Activated T-cell treated with anti-CD3 and anti-CD28 coated beads, Interleukin-2, amount 50 U/mL, for 72 hours (primary cell): ENCODE results near the gene MAP3K14. TPM values are rescaled to one million over a fixed set of nuclear protein-coding genes. Genes with fewer than 3 reads are reported as not detected.

Source experiments
- ATAC-seq, 2 donors: fragments of 150-1000 bp; cut with Tn5 transposase; replicated peaks in 1 of 2; 2 replicates each; pipeline ENCODE4 v1.10.0; 2021; ENCODE audit warnings: moderate library complexity in 2 of 2, mild to moderate bottlenecking in 1 of 2
- DNase-seq, 2 donors: peaks; one replicate each; pipeline ENCODE4 v3.0.0; 2021 to 2022; ENCODE audit warnings: mixed read lengths in 1 of 2
- H3K27ac Mint-ChIP-seq: one replicate; pipeline ENCODE4 v1.8.0; 2022; ENCODE audit warnings: mild to moderate bottlenecking, moderate library complexity, mixed read lengths
- H3K27me3 Mint-ChIP-seq: one replicate; pipeline ENCODE4 v1.8.0; 2022; ENCODE audit warnings: low read depth, mixed read lengths
- H3K36me3 Mint-ChIP-seq, 2 donors: one replicate each; pipeline ENCODE4 v1.8.0; 2022; ENCODE audit warnings: mixed read lengths in 2 of 2, mild to moderate bottlenecking in 1 of 2; ENCODE audit not compliant: insufficient read depth in 2 of 2
- H3K4me1 Mint-ChIP-seq: one replicate; pipeline ENCODE4 v1.8.0; 2022; ENCODE audit warnings: low read depth, mixed read lengths
- H3K4me3 Mint-ChIP-seq, 2 donors: one replicate each; pipeline ENCODE4 v1.8.0; 2022; ENCODE audit warnings: mild to moderate bottlenecking in 2 of 2, mixed read lengths in 2 of 2, moderate library complexity in 2 of 2
- H3K9me3 Mint-ChIP-seq, 2 donors: one replicate each; pipeline ENCODE4 v1.8.0; 2022; ENCODE audit warnings: mixed read lengths in 2 of 2
- total RNA-seq, 2 donors: library from RNA; stranded (reverse); gene quantifications; one replicate each; pipeline ENCODE4 v1.2.3, GENCODE V29; 2022

The MAP3K14 gene
- total RNA-seq, 2 donors from 2014 or later, result 71.8 to 78.0 TPM

DNA sequence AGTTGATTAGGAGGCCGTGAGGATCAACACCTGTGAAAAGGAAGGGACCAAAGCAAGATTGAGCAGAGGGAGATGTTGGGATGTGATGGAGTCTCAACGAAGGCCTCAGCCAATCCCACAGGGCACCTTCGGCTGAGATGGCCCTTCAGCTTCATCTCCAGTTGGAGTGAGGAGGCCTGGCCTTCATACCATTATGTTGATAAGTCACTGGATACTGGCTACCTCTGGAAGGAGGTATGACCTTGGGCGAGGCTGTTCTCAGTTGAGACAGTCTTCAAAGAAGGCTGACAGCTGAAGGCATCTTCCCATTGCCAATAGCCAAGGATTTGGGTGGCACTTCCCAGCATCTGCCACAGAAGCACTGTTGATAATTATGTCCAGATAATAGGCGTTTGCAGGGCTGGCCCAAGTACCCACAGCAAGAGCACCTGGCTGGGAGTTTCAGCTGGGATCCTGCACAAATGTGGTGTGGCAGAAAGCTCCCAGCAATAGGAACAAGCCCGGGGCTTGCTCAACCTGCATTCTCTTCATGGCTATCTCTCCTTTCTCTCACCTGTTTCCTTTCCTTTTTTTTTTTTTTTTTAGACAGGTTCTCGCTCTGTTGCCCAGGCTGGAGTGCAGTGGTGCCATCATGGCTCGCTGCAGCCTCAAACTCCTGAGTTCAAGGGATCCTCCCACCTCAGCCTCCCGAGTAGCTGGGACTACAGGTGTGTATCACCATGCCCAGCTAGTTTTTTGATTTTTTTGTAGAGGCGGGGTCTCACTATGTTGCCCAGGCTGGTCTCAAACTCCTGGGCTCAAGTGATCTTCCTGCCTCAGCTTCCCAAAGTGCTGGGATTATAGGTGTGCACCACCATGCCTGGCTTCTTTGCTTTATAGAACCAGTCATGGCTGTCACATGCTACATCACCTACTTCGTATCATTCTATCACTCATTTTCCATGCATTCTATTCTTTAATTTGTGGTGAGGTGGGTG lies 18.2 kb upstream of the MAP3K14 start:
- no peak overlapping the region for H3K27ac Mint-ChIP-seq
- no peak overlapping the region for H3K4me3 Mint-ChIP-seq
- ATAC-seq, result no peak
- DNase-seq, result no peak
- no peaks in the 10 kb centered on the region for H3K27me3 Mint-ChIP-seq
- H3K4me1 Mint-ChIP-seq, result peaks cover 14% of the 10 kb centered on the region
- no peaks in the 10 kb centered on the region for H3K9me3 Mint-ChIP-seq
- H3K36me3 Mint-ChIP-seq, result no peaks in the 10 kb centered on the region

DNA sequence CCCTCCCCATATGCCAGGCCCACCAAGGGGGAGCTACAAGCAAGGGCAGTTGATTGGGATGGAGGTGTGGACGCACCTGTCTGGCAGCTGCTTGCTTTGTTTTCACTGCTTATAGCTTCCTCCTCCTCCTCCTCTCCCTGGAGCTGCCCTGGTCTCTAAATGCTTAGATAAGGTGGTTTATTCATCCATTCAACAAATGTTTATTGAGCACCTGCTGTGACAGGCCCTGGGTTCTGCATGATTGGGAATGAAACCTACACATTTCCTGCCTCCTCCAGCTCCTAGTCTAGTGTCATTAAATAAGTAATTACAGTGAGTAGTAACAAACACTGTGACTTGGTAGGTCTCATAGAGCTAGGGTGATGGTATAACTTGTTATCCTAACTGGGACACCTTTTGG lies 17.4 kb upstream of the MAP3K14 start:
- no peak overlapping the region for H3K27ac Mint-ChIP-seq
- no peaks in the 10 kb centered on the region for H3K27me3 Mint-ChIP-seq
- no peak for DNase-seq
- no peaks in the 10 kb centered on the region for H3K36me3 Mint-ChIP-seq
- no peak overlapping the region for H3K4me3 Mint-ChIP-seq
- ATAC-seq, result no peak
- H3K9me3 Mint-ChIP-seq, result no peaks in the 10 kb centered on the region
- peaks cover 22% of the 10 kb centered on the region for H3K4me1 Mint-ChIP-seq

DNA sequence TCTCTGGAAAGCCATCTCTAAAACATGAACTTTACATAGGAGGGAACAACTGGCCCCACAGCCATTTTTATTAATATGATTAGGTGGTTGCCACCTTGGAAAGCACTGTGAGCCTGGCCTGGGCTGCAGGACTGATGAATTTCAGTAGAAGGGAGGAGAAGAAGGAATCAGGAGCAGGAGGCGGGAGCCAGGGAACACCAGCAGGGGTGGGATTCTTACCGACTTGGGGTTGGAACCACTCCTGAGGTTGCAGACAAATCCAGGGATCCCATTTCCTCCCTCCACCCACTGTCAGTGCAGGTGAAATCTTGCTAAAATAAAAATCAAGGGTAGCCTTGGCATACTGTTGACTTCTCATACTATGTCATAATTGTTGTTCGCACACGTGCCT lies 16.9 kb upstream of the MAP3K14 start:
- DNase-seq (no peak), ATAC-seq (no peak)
- Mint-ChIP-seq H3K4me1 (peaks cover 24% of the 10 kb centered on the region), H3K36me3 (no peaks in the 10 kb centered on the region), H3K27ac (no peak overlapping the region), H3K27me3 (no peaks in the 10 kb centered on the region), H3K4me3 (no peak overlapping the region), H3K9me3 (no peaks in the 10 kb centered on the region)

DNA sequence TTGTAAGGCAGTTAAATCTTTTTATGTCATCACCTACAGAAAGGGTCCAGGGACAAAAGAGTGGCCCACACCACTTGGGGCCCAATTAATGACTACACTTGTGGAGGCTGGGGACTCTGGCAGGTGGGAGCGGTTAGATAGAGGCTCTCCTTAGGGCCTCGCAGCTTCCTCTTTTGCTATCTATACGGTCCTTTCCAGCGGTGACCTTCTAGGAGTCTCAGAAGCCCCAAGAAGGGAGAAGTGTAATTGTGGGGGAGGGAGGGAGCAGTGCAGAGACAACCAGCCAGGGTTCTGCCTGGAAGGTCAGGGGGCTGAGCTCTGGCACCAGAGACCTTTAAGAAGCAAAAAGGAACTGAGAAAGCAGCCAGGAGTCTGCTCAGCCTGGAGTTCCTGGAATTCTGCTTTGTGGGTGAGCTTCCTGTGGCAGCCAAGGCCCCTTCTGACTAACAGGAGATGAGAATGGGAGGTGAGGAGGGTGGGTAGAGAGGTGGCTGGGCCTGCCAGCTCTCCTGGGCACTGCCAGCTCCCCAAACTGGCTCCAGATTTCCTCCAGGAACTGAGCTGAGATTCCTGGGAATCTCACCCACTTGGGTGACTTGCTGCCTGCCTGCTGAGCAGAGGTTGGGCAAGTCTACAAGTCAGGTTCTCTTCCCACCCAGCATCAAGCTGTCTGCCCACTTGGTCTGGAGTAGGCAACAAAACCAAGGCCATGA lies 16.3 kb upstream of the MAP3K14 start:
- H3K9me3 Mint-ChIP-seq, result no peaks in the 10 kb centered on the region
- DNase-seq (no peak), ATAC-seq (peak in 1 of 2 donors; percentile 10)
- H3K36me3 Mint-ChIP-seq, result no peaks in the 10 kb centered on the region
- peaks cover 24% of the 10 kb centered on the region for H3K4me1 Mint-ChIP-seq
- H3K4me3 Mint-ChIP-seq, result no peak overlapping the region
- no peak overlapping the region for H3K27ac Mint-ChIP-seq
- no peaks in the 10 kb centered on the region for H3K27me3 Mint-ChIP-seq

DNA sequence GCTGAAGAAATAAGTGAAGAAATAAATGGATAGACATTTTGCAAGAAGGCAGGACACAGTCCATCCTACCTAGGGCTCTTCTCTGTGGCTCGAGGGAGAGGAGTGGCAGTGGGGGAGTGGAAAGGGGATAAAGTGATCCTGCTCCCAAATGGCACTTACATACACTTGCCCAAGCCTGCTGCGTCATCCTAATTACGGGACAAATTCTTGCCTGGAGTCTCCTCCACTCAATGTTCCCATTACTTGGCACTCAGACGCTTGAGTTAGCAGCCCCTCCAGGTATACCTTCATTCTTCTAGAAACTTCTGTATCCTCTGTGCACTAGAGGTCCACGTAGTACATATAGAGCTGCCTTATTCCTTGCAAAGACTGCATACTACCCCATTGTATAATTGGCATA lies 15.7 kb upstream of the MAP3K14 start:
- Mint-ChIP-seq H3K4me1 (peaks cover 24% of the 10 kb centered on the region), H3K27ac (no peak overlapping the region), H3K27me3 (no peaks in the 10 kb centered on the region), H3K9me3 (no peaks in the 10 kb centered on the region), H3K4me3 (no peak overlapping the region), H3K36me3 (no peaks in the 10 kb centered on the region)
- ATAC-seq (no peak), DNase-seq (no peak)

DNA sequence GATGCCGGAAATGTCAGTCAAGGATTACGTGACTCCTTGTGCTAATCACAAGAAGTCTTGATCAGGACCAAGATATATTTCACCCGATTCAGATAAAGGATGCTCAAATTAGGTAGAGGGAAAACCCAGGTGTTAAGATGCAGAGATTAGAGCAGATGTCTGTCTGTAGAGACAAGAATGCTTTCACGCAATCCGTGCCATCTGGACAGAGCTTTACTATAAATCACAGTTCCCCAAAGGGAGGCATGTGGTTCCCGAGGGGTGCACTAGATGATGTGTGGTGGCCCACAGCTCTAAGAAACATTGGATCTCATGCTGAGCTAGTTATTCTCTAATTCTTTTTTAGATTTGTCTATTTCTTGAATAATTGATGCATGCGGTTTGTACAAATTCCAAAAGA lies 9.8 kb upstream of the MAP3K14 start:
- no peak for ATAC-seq
- H3K4me3 Mint-ChIP-seq, result no peak overlapping the region
- H3K4me1 Mint-ChIP-seq, result peaks cover 16% of the 10 kb centered on the region

DNA sequence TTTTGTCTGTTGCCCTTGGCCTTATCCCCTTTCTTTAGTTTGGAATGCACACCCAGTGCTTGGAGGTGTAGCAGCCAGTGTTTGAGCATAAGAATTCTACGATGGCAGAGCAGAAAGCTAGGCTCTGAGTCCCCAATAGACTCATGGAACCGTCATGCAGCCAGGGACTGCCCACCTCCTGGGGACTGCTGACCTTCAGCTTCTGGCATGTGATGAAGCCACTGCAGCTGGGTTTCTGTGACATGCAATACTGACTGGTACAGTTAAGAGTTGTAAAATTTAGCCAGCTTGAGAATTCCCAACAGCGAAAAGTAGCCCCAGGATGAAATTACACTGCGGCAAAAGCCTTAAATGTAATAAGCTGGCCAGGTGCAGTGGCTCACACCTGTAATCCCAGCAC lies 9.0 kb upstream of the MAP3K14 start:
- no peaks in the 10 kb centered on the region for H3K9me3 Mint-ChIP-seq
- no peak for DNase-seq
- peaks cover 25% of the 10 kb centered on the region for H3K4me1 Mint-ChIP-seq
- H3K27me3 Mint-ChIP-seq, result no peaks in the 10 kb centered on the region
- no peak overlapping the region for H3K4me3 Mint-ChIP-seq
- no peak overlapping the region for H3K27ac Mint-ChIP-seq
- H3K36me3 Mint-ChIP-seq, result no peaks in the 10 kb centered on the region
- no peak for ATAC-seq

More for the DNA sequence above, 9.8 kb upstream of the MAP3K14 start:
- Mint-ChIP-seq H3K27ac (no peak overlapping the region), H3K27me3 (no peaks in the 10 kb centered on the region), H3K36me3 (no peaks in the 10 kb centered on the region), H3K9me3 (no peaks in the 10 kb centered on the region)
- DNase-seq, result no peak

DNA sequence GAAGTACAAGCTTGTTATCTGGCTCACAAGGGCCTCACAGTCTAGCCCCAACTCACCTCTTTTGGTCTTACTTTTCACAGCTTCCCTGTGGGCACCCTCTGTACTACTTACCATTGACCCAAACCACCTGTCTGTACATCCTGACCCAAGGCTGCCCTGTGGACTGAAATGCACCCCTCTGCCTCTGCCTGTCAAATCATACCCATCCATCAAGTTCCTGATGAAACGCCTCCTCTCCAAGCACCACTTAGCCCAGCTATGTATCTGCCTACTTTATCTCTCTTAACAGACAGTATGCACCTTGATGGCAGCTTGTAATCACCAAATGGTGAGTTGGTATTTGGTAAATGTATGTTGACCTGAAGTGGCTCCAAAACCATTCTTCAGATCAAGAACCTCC lies 7.5 kb upstream of the MAP3K14 start:
- Mint-ChIP-seq H3K4me3 (no peak overlapping the region), H3K36me3 (no peaks in the 10 kb centered on the region), H3K27me3 (no peaks in the 10 kb centered on the region), H3K9me3 (no peaks in the 10 kb centered on the region), H3K27ac (no peak overlapping the region), H3K4me1 (peaks cover 33% of the 10 kb centered on the region)
- ATAC-seq, result no peak
- DNase-seq, result no peak

DNA sequence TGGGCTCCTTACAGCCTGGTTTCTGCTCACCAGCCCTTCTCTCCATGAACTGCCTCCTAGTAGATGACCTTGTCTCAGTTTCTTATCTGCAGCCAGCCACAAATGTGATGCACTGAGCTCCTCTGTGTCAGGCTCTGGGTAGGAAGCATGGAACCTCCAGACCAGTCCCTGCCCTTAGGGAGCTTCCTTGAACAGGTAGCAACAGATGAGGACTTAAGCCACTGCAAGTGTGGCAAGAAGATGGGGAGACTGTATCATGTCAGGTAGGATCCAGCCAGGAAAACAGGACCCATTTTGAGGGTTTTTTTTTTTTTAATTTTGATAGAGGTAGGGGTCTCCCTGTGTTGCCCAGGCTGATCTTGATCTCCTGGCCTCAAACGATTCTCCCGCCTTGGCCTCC lies 5.3 kb upstream of the MAP3K14 start:
- H3K4me1 Mint-ChIP-seq, result peaks cover 50% of the 10 kb centered on the region
- no peak for ATAC-seq
- no peak for DNase-seq
- no peak overlapping the region for H3K4me3 Mint-ChIP-seq
- peaks cover 0 to under 1% of the 10 kb centered on the region in 2 donors for H3K36me3 Mint-ChIP-seq
- H3K27me3 Mint-ChIP-seq, result no peaks in the 10 kb centered on the region
- H3K9me3 Mint-ChIP-seq, result no peaks in the 10 kb centered on the region
- H3K27ac Mint-ChIP-seq, result no peak overlapping the region

DNA sequence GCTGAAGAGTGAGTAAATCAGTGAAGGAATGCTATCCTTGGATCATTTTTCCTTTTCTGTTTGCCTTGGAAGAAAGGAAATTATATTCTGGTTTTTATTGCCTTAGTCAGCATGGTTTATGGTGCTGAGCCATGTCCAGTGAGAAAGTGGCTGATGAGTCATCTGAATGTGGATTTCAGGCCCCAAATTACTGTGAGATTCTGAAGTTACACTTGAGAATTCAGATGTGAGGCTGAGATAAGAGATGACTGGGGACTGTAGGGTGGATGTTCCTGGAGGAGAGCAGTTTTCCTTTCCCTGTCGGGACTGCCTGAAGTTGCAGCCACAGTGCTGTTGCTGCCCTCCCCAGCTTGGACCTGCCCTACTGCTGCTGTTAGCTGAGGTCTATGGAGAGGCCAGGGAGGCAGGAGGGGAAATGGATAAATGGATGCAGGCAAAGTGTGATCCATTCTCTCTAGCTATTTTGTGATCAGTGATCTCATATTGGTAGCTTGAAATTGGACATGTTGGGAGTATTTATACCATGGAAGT lies 4.2 kb upstream of the MAP3K14 start:
- H3K27ac Mint-ChIP-seq, result no peak overlapping the region
- H3K27me3 Mint-ChIP-seq, result no peaks in the 10 kb centered on the region
- peaks cover 5 to 6% of the 10 kb centered on the region in 2 donors for H3K36me3 Mint-ChIP-seq
- H3K4me3 Mint-ChIP-seq, result peak overlapping the region; percentile 47 to 69
- DNase-seq (peak in 1 of 2 donors; percentile 47), ATAC-seq (peak in 1 of 2 donors; percentile 16)
- no peaks in the 10 kb centered on the region for H3K9me3 Mint-ChIP-seq
- H3K4me1 Mint-ChIP-seq, result peaks cover 51% of the 10 kb centered on the region

DNA sequence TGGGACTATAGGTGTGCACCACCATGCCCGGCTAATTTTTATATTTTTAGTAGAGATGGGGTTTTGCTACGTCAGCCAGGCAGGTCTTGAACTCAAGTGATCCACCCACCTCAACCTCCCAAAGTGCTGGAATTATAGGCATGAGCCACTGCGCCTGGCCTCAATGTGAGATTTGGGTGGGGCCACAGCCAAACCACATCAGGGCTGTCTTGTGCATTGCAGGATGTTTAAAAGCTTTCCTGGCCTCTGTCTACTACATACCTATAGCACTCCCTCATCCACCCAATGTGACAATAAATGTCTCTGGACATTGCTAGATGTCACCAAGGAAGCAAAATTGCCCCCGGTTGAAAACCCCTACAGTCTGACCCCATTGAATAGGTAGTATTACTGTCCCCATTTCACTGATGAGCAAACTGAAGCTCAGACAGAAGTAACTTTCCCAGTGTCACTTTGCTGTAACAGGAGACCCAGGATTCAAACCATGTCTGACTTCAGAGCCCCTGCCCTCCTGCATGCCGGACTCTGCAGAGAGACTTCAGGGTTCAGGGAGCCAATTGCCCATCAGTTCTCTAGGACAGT lies 3.6 kb upstream of the MAP3K14 start:
- H3K27ac Mint-ChIP-seq, result no peak overlapping the region
- DNase-seq, result no peak
- peaks cover 51% of the 10 kb centered on the region for H3K4me1 Mint-ChIP-seq
- H3K4me3 Mint-ChIP-seq, result peak overlapping the region; percentile 47 to 69
- ATAC-seq, result no peak
- H3K36me3 Mint-ChIP-seq, result peaks cover 11 to 12% of the 10 kb centered on the region in 2 donors
- no peaks in the 10 kb centered on the region for H3K27me3 Mint-ChIP-seq
- no peaks in the 10 kb centered on the region for H3K9me3 Mint-ChIP-seq

DNA sequence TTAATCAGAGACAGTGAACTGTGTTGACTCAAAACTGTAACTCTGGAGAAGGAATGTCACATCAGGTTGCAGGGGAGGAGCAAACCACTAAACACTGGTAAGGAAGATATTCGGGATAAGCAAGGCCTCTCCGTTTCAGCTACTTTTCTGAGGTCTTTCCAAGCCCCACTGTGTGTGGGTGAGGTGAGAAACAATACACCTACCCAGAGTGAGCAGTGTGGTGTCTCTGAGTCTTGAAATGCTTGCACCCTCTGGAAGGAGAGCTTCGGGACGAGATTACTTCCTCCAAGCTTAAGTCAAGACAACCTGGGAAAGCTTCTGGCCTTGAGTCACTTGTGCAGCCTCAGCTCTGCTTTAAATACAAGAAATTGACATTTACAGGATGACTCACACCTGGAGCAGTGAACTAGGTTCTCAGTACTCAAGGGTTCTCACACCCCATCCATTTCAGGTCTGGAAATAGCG lies 2.5 kb upstream of the MAP3K14 start:
- H3K4me3 Mint-ChIP-seq, result peak overlapping the region; percentile 38 to 39
- H3K27me3 Mint-ChIP-seq, result no peaks in the 10 kb centered on the region
- H3K9me3 Mint-ChIP-seq, result no peaks in the 10 kb centered on the region
- DNase-seq, result no peak
- no peak for ATAC-seq
- H3K4me1 Mint-ChIP-seq, result peaks cover 59% of the 10 kb centered on the region
- peaks cover 21 to 22% of the 10 kb centered on the region in 2 donors for H3K36me3 Mint-ChIP-seq
- H3K27ac Mint-ChIP-seq, result no peak overlapping the region
